NB4 (cell line): ENCODE measurements around the gene TEX2.
A peak's percentile ranks its signal among the peaks of the same experiment; 100 is the strongest.

Source experiments
- DNase-seq: peaks from one replicate; pipeline ENCODE4 v3.0.0; 2010; ENCODE audit warnings: low read depth
- H3K4me3 ChIP-seq: one replicate; pipeline ENCODE4 v1.5.1; 2011; ENCODE audit warnings: mild to moderate bottlenecking, low read depth, low read length, moderate library complexity
- MYC ChIP-seq: IDR thresholded peaks from 2 replicates; pipeline ENCODE4 v1.6.1; 2011; ENCODE audit warnings: low read depth, low read length
- POLR2A ChIP-seq: IDR thresholded peaks from 2 replicates; pipeline ENCODE4 v1.6.1; 2011; ENCODE audit warnings: mild to moderate bottlenecking; ENCODE audit not compliant: insufficient read length; ENCODE audit errors: extremely low read depth
- TF ChIP-seq, protein P1 (sequence below): IDR thresholded peaks from one replicate; pipeline ENCODE4 v1.5.1; 2012; ENCODE audit warnings: low read depth, low read length
- TF ChIP-seq, protein P2 (sequence below): IDR thresholded peaks from 2 replicates; pipeline ENCODE4 v1.6.1; 2011; ENCODE audit warnings: low read depth, low read length

TEX2 gene

DNA sequence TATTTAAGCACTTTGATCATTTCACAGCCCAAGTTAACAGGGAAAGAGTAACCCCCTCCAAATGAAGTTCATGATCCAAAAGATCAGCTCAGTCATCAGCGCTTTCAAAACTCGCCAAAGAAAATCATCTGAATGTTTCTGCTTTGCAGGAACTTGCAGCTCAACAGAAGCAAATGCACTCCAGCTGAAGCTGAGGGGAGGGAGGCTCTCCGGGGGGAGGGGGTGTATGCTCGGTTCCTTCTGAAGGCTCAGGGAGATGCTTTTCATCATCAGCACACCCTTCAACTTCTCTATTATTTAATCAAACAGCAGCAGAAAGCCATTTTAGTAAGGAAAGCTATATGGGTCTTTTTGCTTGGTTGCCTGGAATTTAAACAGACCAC lies 108.8 kb downstream of the TEX2 start:
- DNase-seq, result peak; percentile 41
- no peak for TF ChIP-seq POLR2A
- no peak for TF ChIP-seq MYC
- TF ChIP-seq, protein P1, sequence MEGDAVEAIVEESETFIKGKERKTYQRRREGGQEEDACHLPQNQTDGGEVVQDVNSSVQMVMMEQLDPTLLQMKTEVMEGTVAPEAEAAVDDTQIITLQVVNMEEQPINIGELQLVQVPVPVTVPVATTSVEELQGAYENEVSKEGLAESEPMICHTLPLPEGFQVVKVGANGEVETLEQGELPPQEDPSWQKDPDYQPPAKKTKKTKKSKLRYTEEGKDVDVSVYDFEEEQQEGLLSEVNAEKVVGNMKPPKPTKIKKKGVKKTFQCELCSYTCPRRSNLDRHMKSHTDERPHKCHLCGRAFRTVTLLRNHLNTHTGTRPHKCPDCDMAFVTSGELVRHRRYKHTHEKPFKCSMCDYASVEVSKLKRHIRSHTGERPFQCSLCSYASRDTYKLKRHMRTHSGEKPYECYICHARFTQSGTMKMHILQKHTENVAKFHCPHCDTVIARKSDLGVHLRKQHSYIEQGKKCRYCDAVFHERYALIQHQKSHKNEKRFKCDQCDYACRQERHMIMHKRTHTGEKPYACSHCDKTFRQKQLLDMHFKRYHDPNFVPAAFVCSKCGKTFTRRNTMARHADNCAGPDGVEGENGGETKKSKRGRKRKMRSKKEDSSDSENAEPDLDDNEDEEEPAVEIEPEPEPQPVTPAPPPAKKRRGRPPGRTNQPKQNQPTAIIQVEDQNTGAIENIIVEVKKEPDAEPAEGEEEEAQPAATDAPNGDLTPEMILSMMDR, result no peak
- TF ChIP-seq, protein P2, sequence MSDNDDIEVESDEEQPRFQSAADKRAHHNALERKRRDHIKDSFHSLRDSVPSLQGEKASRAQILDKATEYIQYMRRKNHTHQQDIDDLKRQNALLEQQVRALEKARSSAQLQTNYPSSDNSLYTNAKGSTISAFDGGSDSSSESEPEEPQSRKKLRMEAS, result no peak
- H3K4me3 ChIP-seq, result no peak overlapping the region

DNA sequence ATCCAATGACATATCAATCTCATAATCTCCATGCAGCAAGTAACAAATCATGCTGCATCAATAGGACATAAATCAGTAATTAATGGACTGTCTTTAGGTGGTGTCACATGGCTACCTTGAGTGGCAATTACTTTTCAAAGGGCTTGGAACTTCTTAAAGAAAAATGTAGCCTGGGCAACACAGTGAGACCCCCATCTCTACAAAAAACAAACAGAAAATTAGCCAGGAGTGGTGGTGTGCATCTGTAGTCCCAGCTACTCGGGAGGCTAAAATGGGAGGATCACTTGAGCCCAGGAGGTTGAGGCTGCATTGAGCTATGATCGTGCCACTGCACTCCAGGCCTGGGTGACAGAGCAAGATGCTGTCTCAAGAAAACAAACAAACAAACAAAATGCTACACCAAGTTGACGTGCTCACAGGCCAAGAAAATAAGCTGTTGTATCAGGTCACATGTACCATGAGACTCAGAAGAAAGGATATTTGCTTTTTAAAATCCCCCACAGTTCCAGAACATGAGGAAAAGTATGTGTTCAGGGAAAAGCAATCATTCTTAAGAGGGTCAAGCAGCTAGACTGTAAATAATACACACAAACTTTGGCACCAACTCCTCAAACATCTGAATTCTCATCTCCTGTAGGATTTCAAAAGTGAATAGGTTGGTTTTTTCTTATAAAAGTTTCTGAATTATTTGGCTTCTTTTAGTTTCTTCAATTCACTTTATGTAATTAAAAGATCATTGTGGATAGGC lies 109.3 kb downstream of the TEX2 start:
- DNase-seq, result no peak
- H3K4me3 ChIP-seq, result no peak overlapping the region
- no peak for TF ChIP-seq MYC
- TF ChIP-seq, protein P2, result no peak
- TF ChIP-seq, protein P1, result no peak

DNA sequence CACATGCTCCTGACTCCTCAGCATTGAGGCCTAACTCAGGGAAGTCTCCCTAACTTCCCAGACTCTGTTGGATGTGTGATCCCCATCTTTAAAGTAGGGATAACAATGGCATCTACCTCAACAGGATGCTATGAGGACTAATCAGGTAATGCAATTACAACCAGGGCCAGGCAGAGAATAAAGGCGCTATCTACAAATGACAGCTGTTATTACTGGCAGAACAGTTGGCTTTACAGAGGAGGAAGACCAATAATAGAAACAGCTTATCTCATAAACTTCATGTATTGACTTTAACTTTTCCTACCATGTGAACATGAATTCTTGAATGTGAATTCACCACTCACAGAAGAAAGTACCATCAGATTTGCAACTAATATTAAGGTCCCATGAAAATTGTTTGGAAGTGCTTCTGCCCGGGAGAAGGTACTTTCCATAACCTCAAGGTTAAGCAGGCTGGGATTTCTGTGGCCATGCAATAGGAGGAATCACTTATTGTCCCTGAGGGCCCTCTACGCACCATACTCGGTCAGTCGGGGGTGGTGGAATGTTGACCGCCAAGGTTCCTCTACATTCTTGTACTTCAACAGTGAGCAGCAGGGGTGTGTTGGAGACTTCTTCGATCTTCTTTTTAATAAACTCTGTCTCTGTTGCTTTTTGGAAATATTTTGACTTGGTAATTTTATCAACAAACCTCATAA lies 110.5 kb downstream of the TEX2 start:
- DNase-seq, result no peak
- no peak overlapping the region for H3K4me3 ChIP-seq
- TF ChIP-seq, protein P2, result no peak
- TF ChIP-seq MYC, result no peak
- TF ChIP-seq POLR2A, result no peak
- TF ChIP-seq, protein P1, result no peak

DNA sequence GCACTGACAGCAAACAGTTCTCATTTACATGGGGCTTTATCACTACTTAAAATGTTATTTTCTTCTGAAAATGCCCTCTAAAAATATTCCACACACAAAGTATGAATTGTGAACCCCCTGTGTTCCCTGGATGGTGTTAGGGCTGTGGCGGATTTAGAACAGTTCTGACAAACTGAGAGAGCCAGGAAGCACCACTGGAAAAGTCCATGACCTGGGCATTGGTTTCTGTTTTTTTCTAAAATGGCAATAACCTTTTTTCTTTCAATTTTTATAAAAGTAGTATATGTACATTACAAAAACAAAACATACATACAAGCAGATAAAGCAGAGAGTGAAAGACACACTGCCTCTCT lies 112.1 kb downstream of the TEX2 start:
- TF ChIP-seq, protein P1, result no peak
- TF ChIP-seq, protein P2, result no peak
- TF ChIP-seq POLR2A (no peak), MYC (no peak)
- DNase-seq, result no peak

DNA sequence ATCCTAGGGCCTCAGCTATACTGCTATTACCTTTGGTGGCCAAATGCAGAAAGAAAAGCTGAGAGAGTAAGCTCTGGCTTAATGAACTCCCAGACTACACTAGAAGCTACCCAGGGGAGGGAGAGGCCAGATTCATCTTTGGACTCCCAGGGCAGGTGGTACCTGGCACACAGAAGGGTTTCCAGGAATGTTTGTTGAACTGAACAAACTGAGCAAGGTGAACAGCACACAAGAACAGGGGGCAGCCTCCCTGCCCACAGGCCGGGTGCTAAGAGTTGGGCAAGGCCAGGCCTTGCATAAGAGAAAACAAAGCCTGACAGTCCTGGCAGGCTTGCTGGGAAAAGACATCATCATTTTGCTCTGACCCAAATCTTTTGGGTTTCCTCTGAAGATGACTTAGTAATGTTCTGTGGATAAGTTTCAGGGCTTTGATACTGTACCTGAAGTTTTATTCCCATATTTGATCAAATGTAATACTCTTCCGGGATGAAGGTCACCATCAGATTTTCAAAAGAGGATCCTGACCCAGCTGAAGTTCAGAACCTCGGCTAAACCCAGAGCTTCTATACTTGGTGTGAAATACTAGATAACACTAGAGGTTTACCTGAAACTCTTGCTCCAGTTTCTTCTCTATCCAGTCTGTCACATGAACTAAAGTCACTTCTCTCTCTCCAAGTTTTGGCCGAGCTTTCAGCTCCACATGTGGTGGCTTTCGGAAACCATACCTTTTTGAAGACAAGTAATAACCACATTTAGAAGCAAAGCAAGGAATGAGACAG lies 112.6 kb downstream of the TEX2 start:
- peak; percentile 68 for DNase-seq
- no peak overlapping the region for H3K4me3 ChIP-seq
- TF ChIP-seq POLR2A (no peak), MYC (no peak)
- TF ChIP-seq, protein P1, result no peak
- TF ChIP-seq, protein P2, result no peak

More for the DNA sequence above, 112.1 kb downstream of the TEX2 start:
- H3K4me3 ChIP-seq, result no peak overlapping the region
